Ovary (tissue), 9 donors: ENCODE data around the gene ZNF682. TPM values are rescaled to one million over a fixed set of nuclear protein-coding genes. Genes with fewer than 3 reads are reported as not detected.
"Not testable (repeated sequence)": the region's sequence is repeated elsewhere in the genome, so short reads cannot be mapped to it uniquely, and the experiment has no call there.

Experiments used
- DNase-seq, 5 donors: peaks; one replicate each; pipeline ENCODE4 v3.0.0-alpha.2; 2019 to 2020
- H3K27ac ChIP-seq, 2 donors: fragments of 200-600 bp; one replicate each; pipeline versions ENCODE4 v1.5.1 to v1.8.0; 2019 to 2022
- H3K27me3 ChIP-seq: fragments of 200-600 bp; one replicate; pipeline ENCODE4 v1.8.0; 2022
- H3K36me3 ChIP-seq: fragments of 200-600 bp; sonication (generic); one replicate; pipeline ENCODE4 v1.5.1; 2019
- H3K4me1 ChIP-seq: one replicate; pipeline ENCODE4 v1.8.1; 2013; ENCODE audit warnings: mild to moderate bottlenecking, moderate library complexity; ENCODE audit not compliant: insufficient read depth
- H3K4me3 ChIP-seq: fragments of 200-600 bp; sonication (generic); one replicate; pipeline ENCODE4 v1.5.1; 2017
- H3K9me3 ChIP-seq, 2 donors: fragments of 200-600 bp in 1 of 2; sonication (generic) in 1 of 2; one replicate each; pipeline versions ENCODE4 v1.5.1 to v1.8.1; 2013 to 2019; ENCODE audit warnings: mild to moderate bottlenecking in 1 of 2, moderate library complexity in 1 of 2
- CTCF ChIP-seq, 3 donors: fragments of 450-650 bp in 2 of 3; fragments of 200-600 bp in 1 of 3; IDR thresholded peaks; one replicate each; pipeline versions ENCODE4 v1.5.1 to v1.8.0; 2016 to 2022; ENCODE audit warnings: antibody characterized with exemption in 3 of 3, mild to moderate bottlenecking in 1 of 3
- EP300 ChIP-seq: sonication (generic); formaldehyde crosslinking; IDR thresholded peaks from one replicate; pipeline ENCODE4 v1.6.1; 2017; ENCODE audit warnings: antibody characterized with exemption
- POLR2A ChIP-seq: fragments of 450-650 bp; IDR thresholded peaks from one replicate; pipeline ENCODE4 v1.6.1; 2017; ENCODE audit warnings: antibody characterized with exemption, mild to moderate bottlenecking, moderate library complexity
- WGBS, 3 donors: extraction: QIAGEN DNeasy Blood & Tissue Kit in 1 of 3; methylation state at CpG; one replicate each; pipeline versions ENCODE4 v1.1.5 to v1.1.7; 2013 to 2017; 5-methylcytosine and 5-hydroxymethylcytosine counted together
- intact Hi-C, 4 donors: fragments of 100-400 bp; cut with DNase I; formaldehyde crosslinking; loops; one replicate each; pipeline versions ENCODE4 v1.11.0 to v1.15.1; 2022 to 2023
- polyA plus RNA-seq, 2 donors: library from polyadenylated mRNA; stranded (reverse); fragments of 200-250 nt in 1 of 2; fragments of 350-450 nt in 1 of 2; fragmentation: Illumina TruSeq in 1 of 2; extraction: RNeasy Lipid Tissue Mini Kit (QIAGEN cat#74804) in 1 of 2; gene quantifications; one replicate each; pipeline ENCODE4 v1.2.3, GENCODE V29; 2013 to 2014
- total RNA-seq, 7 donors: library from RNA; depleted of rRNA in 2 of 7; stranded (reverse); fragments of >200 nt in 2 of 7; fragmentation: NEBNext Ultra II Directional in 3 of 7; extraction: Animal tissue kit (Norgen Biotek cat#: 25700) in 3 of 7; gene quantifications; one replicate each; pipeline versions ENCODE4 v1.1.0 to v1.2.4, GENCODE V29; 2016 to 2023
- donor health status: DM: no; HTN: no; CAD: no; lungs with moderate emphysema.
- donor health status: DM: no; HTN: no; CAD: no.
- donor health status: Bipolar disorder and iron deficiency.
- donor health status: DM: yes; HTN: yes; CAD: no.
- donor health status: DM: no; HTN: no; CAD: no.
- donor health status: DM: yes; HTN: yes; CAD: no.

ZNF682 gene
- total and polyA plus RNA-seq, 9 donors: 1.4 to 7.6 (median 3.6) TPM

- 2 to 4% (median 2%) methylated on average over 9 of the region's 9 CpGs for WGBS, 3 donors
- no peak for DNase-seq
- no peaks in the 10 kb centered on the region for H3K9me3 ChIP-seq
- TF ChIP-seq EP300 (no peak), CTCF (IDR thresholded peaks at IDR 0.05) (no peak), POLR2A (no peak)
- intact Hi-C loops: no loop called here
- no peak overlapping the region for H3K27ac ChIP-seq
- H3K27me3 ChIP-seq: no peaks in the 10 kb centered on the region
- H3K4me1 ChIP-seq: no peaks in the 10 kb centered on the region
- no peak overlapping the region for H3K4me3 ChIP-seq
- no peaks in the 10 kb centered on the region for H3K36me3 ChIP-seq
These were observed 28.6 kb upstream of the ZNF682 start for GRCh38 chr19:20067943-20068342.

- WGBS, 3 donors: 46 to 53% (median 50%) methylated on average over 3 of the region's 3 CpGs
- H3K4me3 ChIP-seq: no peak overlapping the region
- no peaks in the 10 kb centered on the region for H3K36me3 ChIP-seq
- no peak for DNase-seq
- intact Hi-C loops: no loop called here
- H3K9me3 ChIP-seq: no peaks in the 10 kb centered on the region
- no peaks in the 10 kb centered on the region for H3K27me3 ChIP-seq
- TF ChIP-seq EP300 (no peak), CTCF (IDR thresholded peaks at IDR 0.05) (no peak), POLR2A (no peak)
- H3K27ac ChIP-seq: no peak overlapping the region
- H3K4me1 ChIP-seq: no peaks in the 10 kb centered on the region
These were observed 27.6 kb upstream of the ZNF682 start for GRCh38 chr19:20066861-20067260.

- TF ChIP-seq POLR2A (no peak), EP300 (no peak), CTCF (IDR thresholded peaks at IDR 0.05) (no peak)
- intact Hi-C loops: no loop called here
These were observed 21.0 kb upstream of the ZNF682 start for GRCh38 chr19:20060282-20060681.

GRCh38 chr19:20058738-20059137, 19.4 kb upstream of the ZNF682 start:
- H3K4me1 ChIP-seq, DNase-seq, intact Hi-C loops, H3K27me3 ChIP-seq, H3K9me3 ChIP-seq, H3K27ac ChIP-seq, H3K36me3 ChIP-seq, H3K4me3 ChIP-seq: not testable (repeated sequence)

More at GRCh38 chr19:20060282-20060681, 21.0 kb upstream of the ZNF682 start:
- WGBS, 3 donors: 56 to 61% (median 58%) methylated on average over 1 of the region's 1 CpG
- DNase-seq: no peak
- Histone ChIP-seq H3K4me3 (no peak overlapping the region), H3K4me1 (no peaks in the 10 kb centered on the region), H3K9me3 (no peaks in the 10 kb centered on the region), H3K27ac (no peak overlapping the region), H3K36me3 (no peaks in the 10 kb centered on the region), H3K27me3 (no peaks in the 10 kb centered on the region)

- Histone ChIP-seq H3K27me3 (no peaks in the 10 kb centered on the region), H3K4me1 (no peaks in the 10 kb centered on the region), H3K4me3 (peak overlapping the region; percentile 51), H3K27ac (peak overlapping the region in 1 of 2 donors; percentile 70), H3K36me3 (no peaks in the 10 kb centered on the region), H3K9me3 (no peaks in the 10 kb centered on the region)
- intact Hi-C loops: no loop called here
- TF ChIP-seq POLR2A: no peak
- no peak for TF ChIP-seq CTCF (IDR thresholded peaks at IDR 0.05)
- TF ChIP-seq EP300: no peak
- 0 to 1% (median 1%) methylated on average over 42 to 43 of the region's 43 CpGs for WGBS, 3 donors
- peak; percentile 88 to 96 (median 92) for DNase-seq
These were observed 12.8 kb upstream of the ZNF682 start for GRCh38 chr19:20051841-20052768.

GRCh38 chr19:20045742-20046141, 6.4 kb upstream of the ZNF682 start:
- H3K27ac ChIP-seq: not testable (repeated sequence)

More at GRCh38 chr19:20045742-20046141, 6.4 kb upstream of the ZNF682 start:
- intact Hi-C loops, H3K4me1 ChIP-seq, H3K4me3 ChIP-seq, H3K36me3 ChIP-seq, DNase-seq, H3K27me3 ChIP-seq, H3K9me3 ChIP-seq: not testable (repeated sequence)
- WGBS, 3 donors: 46 to 63% (median 60%) methylated on average over 5 of the region's 5 CpGs
